ENCODE data around the gene ERFL. TPM values are rescaled to one million over a fixed set of nuclear protein-coding genes. Genes with fewer than 3 reads are reported as not detected.

ERFL gene
- total RNA-seq, 4 donors from 2014 or later = 0.94 to 1.7 (median 1.7) TPM; not detected in 1

GRCh38 chr19:41958367-41959055, 30.3 kb upstream of the ERFL start:
- Histone ChIP-seq H3K36me3 (no peaks in the 10 kb centered on the region), H3K9me3 (no peaks in the 10 kb centered on the region), H3K4me3 (peak overlapping the region; percentile 79 to 96 (median 89)), H3K27me3 (no peaks in the 10 kb centered on the region), H3K4me1 (peaks cover 0 to 16% (median 8%) of the 10 kb centered on the region in 4 donors), H3K27ac (peak overlapping the region; percentile 94 to 100 (median 96))
- DNase-seq = peak; percentile 94 to 96 (median 96)
- TF ChIP-seq CTCF (IDR thresholded peaks at IDR 0.05) (no peak), POLR2A (IDR thresholded peaks at IDR 0.05) (peak; percentile 59 to 71)

- peak; percentile 56 to 87 (median 86) for DNase-seq
- peak overlapping the region; percentile 94 to 100 (median 96) for H3K27ac ChIP-seq
- no peaks in the 10 kb centered on the region for H3K9me3 ChIP-seq
- no peaks in the 10 kb centered on the region for H3K27me3 ChIP-seq
- peak; percentile 43 to 98 (median 90) for TF ChIP-seq CTCF (IDR thresholded peaks at IDR 0.05)
- peak in 1 of 2 donors; percentile 34 for TF ChIP-seq POLR2A (IDR thresholded peaks at IDR 0.05)
- H3K4me3 ChIP-seq = peak overlapping the region; percentile 79 to 96 (median 89)
- H3K4me1 ChIP-seq = peaks cover 0 to 16% (median 8%) of the 10 kb centered on the region in 4 donors
- no peaks in the 10 kb centered on the region for H3K36me3 ChIP-seq
Measured at GRCh38 chr19:41957838-41958366, 29.7 kb upstream of the ERFL start.

- TF ChIP-seq CTCF (IDR thresholded peaks at IDR 0.05) (no peak), POLR2A (IDR thresholded peaks at IDR 0.05) (peak in 1 of 2 donors; percentile 29)
- peak in 2 of 3 donors; percentile 74 to 85 for DNase-seq
- peak overlapping the region; percentile 94 to 100 (median 96) for H3K27ac ChIP-seq
- no peaks in the 10 kb centered on the region for H3K9me3 ChIP-seq
- peaks cover 0 to 16% (median 8%) of the 10 kb centered on the region in 4 donors for H3K4me1 ChIP-seq
- no peaks in the 10 kb centered on the region for H3K27me3 ChIP-seq
- H3K4me3 ChIP-seq = peak overlapping the region in 2 of 4 donors; percentile 92 to 96
- H3K36me3 ChIP-seq = no peaks in the 10 kb centered on the region
Measured at GRCh38 chr19:41957161-41957837, 29.1 kb upstream of the ERFL start.

- peak in 1 of 3 donors; percentile 59 for DNase-seq
- Histone ChIP-seq H3K27ac (peak overlapping the region in 3 of 4 donors; percentile 94 to 100 (median 96)), H3K4me3 (peak overlapping the region in 2 of 4 donors; percentile 92 to 96), H3K27me3 (no peaks in the 10 kb centered on the region), H3K9me3 (no peaks in the 10 kb centered on the region), H3K4me1 (peaks cover 0 to 16% (median 9%) of the 10 kb centered on the region in 4 donors), H3K36me3 (no peaks in the 10 kb centered on the region)
- no peak for TF ChIP-seq POLR2A (IDR thresholded peaks at IDR 0.05)
- TF ChIP-seq CTCF (IDR thresholded peaks at IDR 0.05) = no peak
Measured at GRCh38 chr19:41956621-41957020, 28.4 kb upstream of the ERFL start.

GRCh38 chr19:41955521-41955920, 27.3 kb upstream of the ERFL start:
- Histone ChIP-seq H3K9me3 (no peaks in the 10 kb centered on the region), H3K27me3 (no peaks in the 10 kb centered on the region), H3K27ac (peak overlapping the region in 1 of 4 donors; percentile 100), H3K4me3 (no peak overlapping the region), H3K36me3 (no peaks in the 10 kb centered on the region), H3K4me1 (peaks cover 0 to 16% (median 10%) of the 10 kb centered on the region in 4 donors)
- TF ChIP-seq POLR2A (IDR thresholded peaks at IDR 0.05) (no peak), CTCF (IDR thresholded peaks at IDR 0.05) (no peak)
- DNase-seq = no peak

All from Peyer's patch (tissue), 4 donors.